ENCODE results near the gene ARHGEF7.

Gene ARHGEF7

DNA sequence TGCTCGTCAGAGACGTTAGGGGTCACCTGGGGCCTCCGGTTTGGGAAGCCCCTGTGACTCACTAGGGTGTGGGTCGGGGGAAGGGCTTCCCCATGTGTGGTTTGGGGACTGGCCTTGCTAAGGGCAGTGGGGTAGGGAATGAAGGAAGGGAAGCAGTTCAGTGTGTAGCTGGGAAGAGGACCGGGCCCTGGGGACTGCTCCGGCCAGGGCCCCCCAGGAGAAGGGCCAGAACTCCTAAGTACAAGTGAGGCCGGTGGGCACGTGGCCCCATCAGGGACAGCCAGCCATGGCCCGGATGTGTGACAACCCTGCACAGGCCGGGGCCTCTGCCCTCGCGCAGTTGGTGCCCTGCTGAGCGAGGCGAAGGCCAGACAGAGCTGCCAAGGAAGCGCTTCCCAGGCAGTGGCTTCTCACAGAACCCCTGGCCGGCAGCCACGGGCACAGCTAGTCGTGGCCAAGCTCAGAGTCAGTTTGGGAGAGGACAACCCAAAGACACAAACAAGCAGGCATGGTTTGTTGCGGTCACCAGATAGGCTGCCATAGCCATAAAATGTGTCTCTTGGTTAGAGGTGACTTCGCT lies 231.1 kb downstream of the ARHGEF7 start:
- no peak for DNase-seq (ENCODE audit: low read depth)

DNA sequence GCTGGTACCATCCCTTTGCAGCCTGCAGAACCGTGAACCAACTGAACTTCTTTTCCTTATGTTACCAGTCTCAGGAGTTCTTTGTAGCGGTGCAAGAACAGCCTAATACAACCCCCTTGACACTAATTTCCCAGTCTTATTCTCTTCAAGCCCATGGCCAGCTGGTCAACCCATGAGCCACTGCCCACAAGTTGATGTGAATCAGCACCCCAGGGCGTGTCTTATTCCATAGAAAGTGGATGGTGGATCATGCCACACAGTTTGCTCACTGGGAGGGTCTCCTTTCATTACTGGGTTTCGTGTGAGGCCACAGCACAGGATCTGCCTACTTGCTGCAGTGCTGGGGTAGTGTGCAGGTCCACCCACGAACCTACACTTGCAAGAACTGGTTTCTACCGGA lies 232.3 kb downstream of the ARHGEF7 start:
- DNase-seq (ENCODE audit: low read depth), result no peak

DNA sequence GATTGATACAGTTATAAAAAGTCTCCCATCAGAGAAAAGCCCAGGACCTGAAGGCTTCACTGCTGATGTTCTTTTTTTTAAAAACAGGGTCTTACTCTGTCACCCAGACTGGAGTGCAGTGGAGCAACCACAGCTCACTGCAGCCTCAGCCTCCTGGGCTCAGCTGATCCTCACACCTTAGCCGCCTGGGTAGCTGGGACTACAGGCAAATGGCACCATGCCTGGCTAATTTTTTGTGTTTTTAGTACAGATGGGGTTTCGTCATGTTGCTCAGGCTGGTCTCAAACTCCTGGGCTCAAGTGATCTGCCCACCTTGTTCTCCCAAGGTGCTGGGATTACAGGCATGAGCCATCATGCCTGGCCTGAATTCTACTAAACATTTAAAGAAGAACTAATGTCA lies 238.4 kb downstream of the ARHGEF7 start:
- no peak for DNase-seq (ENCODE audit: low read depth)

DNA sequence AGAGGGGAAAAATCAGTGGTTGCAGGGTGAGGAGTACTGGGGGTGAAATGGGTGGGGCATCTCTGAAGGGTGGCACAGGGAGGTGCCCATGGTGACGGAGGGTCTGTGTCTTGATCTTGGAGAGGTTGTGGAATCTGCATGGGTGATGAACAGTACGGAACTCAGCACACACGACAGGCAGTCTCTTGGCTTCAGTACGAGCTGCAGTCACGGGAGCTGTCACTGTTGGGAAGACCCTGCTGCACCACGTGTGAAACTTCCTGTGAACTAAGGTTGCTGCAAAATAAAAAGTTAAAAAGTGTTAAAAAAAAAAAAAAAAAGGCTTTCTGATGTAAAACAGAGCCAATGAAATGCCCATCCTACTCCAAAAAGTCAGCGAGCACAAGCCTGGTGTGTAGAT lies 239.7 kb downstream of the ARHGEF7 start:
- no peak for DNase-seq (ENCODE audit: low read depth)
